GM23338 (cell line): ENCODE results near the gene IER5. TPM values are rescaled to one million over a fixed set of nuclear protein-coding genes. Genes with fewer than 3 reads are reported as not detected.

Experiments used
- ATAC-seq: fragments of 200-7000 bp; cut with Tn5 transposase; 3 replicates; pipeline ENCODE4 v1.9.1; 2020
- DNase-seq: peaks from one replicate; pipeline ENCODE4 v3.0.0-alpha.2; 2015; ENCODE audit warnings: low spot score
- H2AFZ ChIP-seq: fragments of 200-600 bp; sonication (generic); 2 replicates; pipeline ENCODE4 v1.8.0; 2016; ENCODE audit warnings: antibody characterized with exemption, mild to moderate bottlenecking, moderate library complexity
- H3F3A ChIP-seq: fragments of 200-600 bp; sonication (generic); replicated peaks from 2 replicates; pipeline ENCODE4 v1.8.0; 2017; ENCODE audit warnings: antibody characterized with exemption, mixed run types, low read depth
- H3K27ac ChIP-seq: fragments of 200-600 bp; sonication (generic); 2 replicates; pipeline ENCODE4 v1.6.1; 2016; ENCODE audit warnings: low read depth
- H3K27me3 ChIP-seq: fragments of 200-600 bp; sonication (generic); 2 replicates; pipeline ENCODE4 v1.8.0; 2016; ENCODE audit warnings: mild to moderate bottlenecking, mixed run types, moderate library complexity; ENCODE audit not compliant: insufficient read depth
- H3K36me3 ChIP-seq: fragments of 200-600 bp; sonication (generic); 2 replicates; pipeline ENCODE4 v1.8.0; 2016; ENCODE audit warnings: mild to moderate bottlenecking; ENCODE audit not compliant: insufficient read depth
- H3K4me1 ChIP-seq: fragments of 200-600 bp; sonication (generic); 2 replicates; pipeline ENCODE4 v1.8.0; 2016; ENCODE audit warnings: mild to moderate bottlenecking, moderate library complexity; ENCODE audit not compliant: insufficient read depth
- H3K4me2 ChIP-seq: fragments of 200-600 bp; sonication (generic); 2 replicates; pipeline ENCODE4 v1.7.1; 2017; ENCODE audit warnings: mixed run types
- H3K4me3 ChIP-seq: fragments of 200-600 bp; sonication (generic); 2 replicates; pipeline ENCODE4 v1.6.1; 2016; ENCODE audit warnings: mixed run types
- H3K79me2 ChIP-seq: fragments of 200-600 bp; sonication (generic); replicated peaks from 2 replicates; pipeline ENCODE4 v1.8.0; 2017; ENCODE audit warnings: mild to moderate bottlenecking; ENCODE audit not compliant: insufficient read depth
- H3K9me2 ChIP-seq: fragments of 200-600 bp; sonication (generic); 2 replicates; pipeline ENCODE4 v1.8.0; 2017; ENCODE audit not compliant: insufficient read depth
- H4K20me1 ChIP-seq: fragments of 200-600 bp; sonication (generic); replicated peaks from 2 replicates; pipeline ENCODE4 v1.8.0; 2017; ENCODE audit warnings: mild to moderate bottlenecking; ENCODE audit not compliant: insufficient read depth
- H3K27ac Mint-ChIP-seq: 2 replicates; pipeline ENCODE4 v1.8.0; 2020; ENCODE audit warnings: inconsistent platforms, mild to moderate bottlenecking, moderate library complexity, mixed read lengths
- H3K27me3 Mint-ChIP-seq: 3 replicates; pipeline ENCODE4 v1.8.0; 2022; ENCODE audit warnings: low read depth, mild to moderate bottlenecking, moderate library complexity, mixed read lengths, inconsistent platforms; ENCODE audit not compliant: insufficient read depth, poor library complexity
- H3K36me3 Mint-ChIP-seq: 3 replicates; pipeline ENCODE4 v1.8.0; 2021; ENCODE audit warnings: low read depth, mild to moderate bottlenecking, inconsistent platforms, moderate library complexity, mixed read lengths
- H3K4me1 Mint-ChIP-seq: 3 replicates; pipeline ENCODE4 v1.8.0; 2020; ENCODE audit warnings: mild to moderate bottlenecking, inconsistent platforms, mixed read lengths
- H3K4me3 Mint-ChIP-seq: 3 replicates; pipeline ENCODE4 v1.8.0; 2021; ENCODE audit warnings: moderate library complexity, mild to moderate bottlenecking, inconsistent platforms, mixed read lengths
- H3K9me3 Mint-ChIP-seq: 3 replicates; pipeline ENCODE4 v1.8.0; 2020; ENCODE audit warnings: moderate library complexity, mild to moderate bottlenecking, inconsistent platforms, mixed read lengths
- CREB1 ChIP-seq: fragments of 250-450 bp; sonication (Bioruptor Pico); IDR thresholded peaks from 2 replicates; pipeline ENCODE4 v1.5.0; 2020; ENCODE audit warnings: low read depth, mild to moderate bottlenecking, moderate library complexity
- ETS1 ChIP-seq: IDR thresholded peaks from 2 replicates; pipeline ENCODE4 v1.6.1; 2016; ENCODE audit warnings: antibody characterized with exemption
- EZH2 ChIP-seq: fragments of 200-600 bp; sonication (generic); IDR thresholded peaks from one replicate; pipeline ENCODE4 v1.8.0; 2017; ENCODE audit warnings: antibody characterized with exemption, mild to moderate bottlenecking, low read depth; ENCODE audit not compliant: unreplicated experiment
- EZH2phosphoT487 ChIP-seq: fragments of 200-600 bp; sonication (generic); IDR thresholded peaks from one replicate; pipeline ENCODE4 v1.8.1; 2018; ENCODE audit warnings: antibody characterized with exemption; ENCODE audit not compliant: unreplicated experiment
- JUNB ChIP-seq: IDR thresholded peaks from one replicate; pipeline ENCODE4 v1.6.1; 2016; ENCODE audit warnings: antibody characterized with exemption; ENCODE audit not compliant: unreplicated experiment
- NANOG ChIP-seq: IDR thresholded peaks from 2 replicates; pipeline ENCODE4 v1.6.1; 2016; ENCODE audit warnings: antibody characterized with exemption, borderline replicate concordance
- POLR2AphosphoS5 ChIP-seq: IDR thresholded peaks from 2 replicates; pipeline ENCODE4 v1.6.1; 2016; ENCODE audit warnings: antibody characterized with exemption, low read depth
- STAT1 ChIP-seq: IDR thresholded peaks from one replicate; pipeline ENCODE4 v1.6.1; 2016; ENCODE audit warnings: antibody characterized with exemption; ENCODE audit not compliant: unreplicated experiment
- ZNF114 ChIP-seq: fragments of 250-450 bp; sonication (Bioruptor Pico); IDR thresholded peaks from 2 replicates; pipeline ENCODE4 v1.5.0; 2020; ENCODE audit warnings: mild to moderate bottlenecking, moderate library complexity
- ZNF331 ChIP-seq: fragments of 250-450 bp; sonication (Bioruptor Pico); IDR thresholded peaks from 2 replicates; pipeline ENCODE4 v1.5.0; 2020; ENCODE audit warnings: low read depth, mild to moderate bottlenecking, moderate library complexity
- ZNF462 ChIP-seq: fragments of 250-450 bp; sonication (Bioruptor Pico); IDR thresholded peaks from 2 replicates; pipeline ENCODE4 v1.5.0; 2020; ENCODE audit warnings: mild to moderate bottlenecking, moderate library complexity
- polyA plus RNA-seq: library from polyadenylated mRNA; unstranded; fragments of >200 nt; fragmentation: Nextera tagmentation; extraction: Ambion mirVana; gene quantifications from 2 replicates; pipeline ENCODE4 v1.2.1, GENCODE V29; 2016
- total RNA-seq: library from RNA; depleted of rRNA; stranded (reverse); fragments of >200 nt; shearing (Covaris generic); gene quantifications from 2 replicates; pipeline ENCODE4 v1.2.3, GENCODE V29; 2014
- TF ChIP-seq, protein P1 (sequence below), 2 experiments: fragments of 200-600 bp in 1 of 2; sonication (generic) in 1 of 2; conservative IDR thresholded peaks; 2 replicates each; pipeline versions ENCODE4 v1.5.1 to v1.6.1; 2016 to 2017; ENCODE audit warnings: antibody characterized with exemption in 2 of 2, low read depth in 2 of 2, mild to moderate bottlenecking in 2 of 2, moderate library complexity in 1 of 2

The IER5 gene
- total and polyA plus RNA-seq, 2 experiments from 2014 or later: 3.8 to 9.5 TPM

DNA sequence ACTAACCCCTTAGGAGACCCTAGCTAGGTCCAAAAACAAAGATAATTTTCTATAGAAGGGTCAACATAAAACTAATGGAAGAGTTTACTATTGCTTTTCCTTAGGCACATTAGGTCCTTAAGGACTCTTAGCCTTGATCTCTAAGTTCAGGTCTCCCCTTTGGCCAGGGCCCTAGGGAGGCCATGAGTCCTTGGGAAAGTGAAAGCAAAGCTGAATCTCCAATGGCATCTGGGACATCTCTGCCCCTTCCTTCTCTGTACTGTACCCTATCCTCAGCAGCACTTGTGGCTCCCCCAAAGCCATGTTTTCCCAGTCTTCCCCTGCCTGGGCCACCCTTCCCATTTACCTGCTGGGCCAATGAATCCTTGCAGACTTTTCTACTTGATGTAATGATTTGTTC, 14.3 kb downstream of the IER5 start:
- Mint-ChIP-seq H3K27ac (no peak overlapping the region), H3K9me3 (no peaks in the 10 kb centered on the region; the same call in 2 of the 3 replicates), H3K4me3 (peak overlapping the region; percentile 3; the same call in 1 of the 3 replicates), H3K4me1 (peaks cover 81% of the 10 kb centered on the region), H3K36me3 (peaks cover 4% of the 10 kb centered on the region; the same call in 1 of the 3 replicates), H3K27me3 (peaks cover 58% of the 10 kb centered on the region)
- Histone ChIP-seq H3F3A (peaks cover 21% of the 10 kb centered on the region; the same call in 1 of the 2 replicates), H3K36me3 (no peaks in the 10 kb centered on the region), H3K4me2 (peak overlapping the region; percentile 79), H3K4me1 (peaks cover 73% of the 10 kb centered on the region), H3K79me2 (no peaks in the 10 kb centered on the region), H3K27ac (no peak overlapping the region), H3K27me3 (peaks cover 82% of the 10 kb centered on the region), H4K20me1 (no peaks in the 10 kb centered on the region; the same call in 1 of the 2 replicates), H3K4me3 (no peak overlapping the region), H2AFZ (no peak overlapping the region), H3K9me2 (no peaks in the 10 kb centered on the region)
- ATAC-seq (no peak), DNase-seq (no peak)
- TF ChIP-seq STAT1: no peak
- TF ChIP-seq POLR2AphosphoS5: no peak
- TF ChIP-seq, protein P1, sequence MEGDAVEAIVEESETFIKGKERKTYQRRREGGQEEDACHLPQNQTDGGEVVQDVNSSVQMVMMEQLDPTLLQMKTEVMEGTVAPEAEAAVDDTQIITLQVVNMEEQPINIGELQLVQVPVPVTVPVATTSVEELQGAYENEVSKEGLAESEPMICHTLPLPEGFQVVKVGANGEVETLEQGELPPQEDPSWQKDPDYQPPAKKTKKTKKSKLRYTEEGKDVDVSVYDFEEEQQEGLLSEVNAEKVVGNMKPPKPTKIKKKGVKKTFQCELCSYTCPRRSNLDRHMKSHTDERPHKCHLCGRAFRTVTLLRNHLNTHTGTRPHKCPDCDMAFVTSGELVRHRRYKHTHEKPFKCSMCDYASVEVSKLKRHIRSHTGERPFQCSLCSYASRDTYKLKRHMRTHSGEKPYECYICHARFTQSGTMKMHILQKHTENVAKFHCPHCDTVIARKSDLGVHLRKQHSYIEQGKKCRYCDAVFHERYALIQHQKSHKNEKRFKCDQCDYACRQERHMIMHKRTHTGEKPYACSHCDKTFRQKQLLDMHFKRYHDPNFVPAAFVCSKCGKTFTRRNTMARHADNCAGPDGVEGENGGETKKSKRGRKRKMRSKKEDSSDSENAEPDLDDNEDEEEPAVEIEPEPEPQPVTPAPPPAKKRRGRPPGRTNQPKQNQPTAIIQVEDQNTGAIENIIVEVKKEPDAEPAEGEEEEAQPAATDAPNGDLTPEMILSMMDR (conservative IDR thresholded peaks at IDR 0.05; ENCODE audit: low read depth in 2 of 2): no peak
- TF ChIP-seq ETS1: no peak
- no peak for TF ChIP-seq EZH2
- TF ChIP-seq CREB1: no peak
- TF ChIP-seq ZNF331 (CRISPR knock-in tag): no peak
- TF ChIP-seq ZNF114 (CRISPR knock-in tag): no peak
- TF ChIP-seq JUNB: no peak
- no peak for TF ChIP-seq EZH2phosphoT487
- no peak for TF ChIP-seq ZNF462 (CRISPR knock-in tag)
- no peak for TF ChIP-seq NANOG
